HK-2 (cell line): ENCODE measurements around the gene KLHDC7B.
A peak's percentile ranks its signal among the peaks of the same experiment; 100 is the strongest.
"Not testable (repeated sequence)": the region's sequence is repeated elsewhere in the genome, so short reads cannot be mapped to it uniquely, and the experiment has no call there.

ENCODE experiments used
- DNase-seq: peaks from one replicate; pipeline ENCODE4 v3.0.0-alpha.2; 2018; ENCODE audit not compliant: unreplicated experiment

Gene KLHDC7B

GRCh38 chr22:50517495-50518260 lies 28.0 kb upstream of the KLHDC7B start:
- no peak for DNase-seq

- no peak for DNase-seq
Observed at GRCh38 chr22:50518606-50519005, 27.1 kb upstream of the KLHDC7B start.

- no peak for DNase-seq
Observed at GRCh38 chr22:50519151-50519550, 26.5 kb upstream of the KLHDC7B start.

GRCh38 chr22:50520184-50520583 lies 25.5 kb upstream of the KLHDC7B start:
- DNase-seq, result not testable (repeated sequence)

- no peak for DNase-seq
Observed at GRCh38 chr22:50520826-50521453, 24.8 kb upstream of the KLHDC7B start.

- no peak for DNase-seq
Observed at GRCh38 chr22:50521710-50522109, 24.0 kb upstream of the KLHDC7B start.

- no peak for DNase-seq
Observed at GRCh38 chr22:50522208-50522805, 23.4 kb upstream of the KLHDC7B start.

- no peak for DNase-seq
Observed at GRCh38 chr22:50522806-50523438, 22.8 kb upstream of the KLHDC7B start.

GRCh38 chr22:50523458-50523805 lies 22.3 kb upstream of the KLHDC7B start:
- no peak for DNase-seq

GRCh38 chr22:50523806-50524675 lies 21.7 kb upstream of the KLHDC7B start:
- no peak for DNase-seq

- DNase-seq, result no peak
Observed at GRCh38 chr22:50524676-50525103, 21.0 kb upstream of the KLHDC7B start.

GRCh38 chr22:50525104-50525857 lies 20.4 kb upstream of the KLHDC7B start, which contains the start of gene SCO2:
SCO2 (minus strand) TSS chr22:50525598; CDS start chr22:50524411, 1,187 bp downstream.
- peak; percentile 97 for DNase-seq

- no peak for DNase-seq
Observed at GRCh38 chr22:50525858-50526107, 19.9 kb upstream of the KLHDC7B start.

- peak; percentile 77 for DNase-seq
Observed at GRCh38 chr22:50526108-50526833, 19.4 kb upstream of the KLHDC7B start.

- peak; percentile 55 for DNase-seq
Observed at GRCh38 chr22:50526834-50527801, 18.6 kb upstream of the KLHDC7B start.

GRCh38 chr22:50527921-50528681 lies 17.6 kb upstream of the KLHDC7B start:
- no peak for DNase-seq

GRCh38 chr22:50528682-50529415 lies 16.9 kb upstream of the KLHDC7B start:
- no peak for DNase-seq

GRCh38 chr22:50529416-50529896 lies 16.2 kb upstream of the KLHDC7B start:
- no peak for DNase-seq
